Transverse colon (tissue), 4 donors: ENCODE results near the gene PEAK3. TPM values are rescaled to one million over a fixed set of nuclear protein-coding genes. Genes with fewer than 3 reads are reported as not detected.

ENCODE experiments used
- DNase-seq: peaks from one replicate; pipeline ENCODE4 v3.0.0-alpha.2; 2019
- H3K27ac ChIP-seq, 4 donors: fragments of 200-600 bp; sonication (generic); 2 replicates each; pipeline ENCODE4 v1.5.1; 2016 to 2018; ENCODE audit warnings: inconsistent platforms in 4 of 4
- H3K27me3 ChIP-seq: fragments of 200-600 bp; sonication (generic); 2 replicates; pipeline ENCODE4 v1.5.1; 2017; ENCODE audit warnings: inconsistent platforms
- H3K36me3 ChIP-seq, 4 donors: fragments of 200-600 bp; sonication (generic); 2 replicates each; pipeline ENCODE4 v1.5.1; 2017 to 2019; ENCODE audit warnings: inconsistent platforms in 4 of 4
- H3K4me1 ChIP-seq, 4 donors: fragments of 200-600 bp; sonication (generic); 2 replicates each; pipeline ENCODE4 v1.5.1; 2017 to 2020; ENCODE audit warnings: inconsistent platforms in 4 of 4
- H3K4me3 ChIP-seq, 4 donors: fragments of 200-600 bp; sonication (generic); 1 replicate in 1 of 4; 2 replicates in 3 of 4; pipeline versions ENCODE4 v1.5.1 to v1.6.1; 2017 to 2019; ENCODE audit warnings: inconsistent platforms in 4 of 4
- H3K9me3 ChIP-seq, 2 donors: fragments of 200-600 bp; sonication (generic); 2 replicates each; pipeline ENCODE4 v1.5.1; 2017 to 2019; ENCODE audit warnings: inconsistent platforms in 2 of 2
- CTCF ChIP-seq, 5 experiments: fragments of 200-600 bp in 3 of 5; fragments of 450-650 bp in 2 of 5; sonication (generic) in 3 of 5; IDR thresholded peaks; 1 replicate in 2 of 5; 2 replicates in 3 of 5; pipeline ENCODE4 v1.5.1; 2016 to 2017; ENCODE audit warnings: antibody characterized with exemption in 5 of 5, inconsistent platforms in 3 of 5, mild to moderate bottlenecking in 2 of 5, moderate library complexity in 1 of 5
- EP300 ChIP-seq: sonication (generic); formaldehyde crosslinking; IDR thresholded peaks from one replicate; pipeline ENCODE4 v1.6.1; 2017; ENCODE audit warnings: antibody characterized with exemption, low read depth
- POLR2A ChIP-seq: fragments of 450-650 bp; IDR thresholded peaks from one replicate; pipeline ENCODE4 v1.6.1; 2016; ENCODE audit warnings: antibody characterized with exemption, mild to moderate bottlenecking, moderate library complexity
- POLR2AphosphoS5 ChIP-seq, 3 donors: sonication (generic); formaldehyde crosslinking; IDR thresholded peaks; one replicate each; pipeline ENCODE4 v1.6.1; 2016; ENCODE audit warnings: antibody characterized with exemption in 3 of 3
- WGBS, 2 donors: methylation state at CpG; one replicate each; pipeline ENCODE4 v1.1.5; 2018; ENCODE audit warnings: low coverage in 1 of 2; 5-methylcytosine and 5-hydroxymethylcytosine counted together
- in situ Hi-C, 4 donors: fragments of 200-750 bp; cut with MboI; loops; one replicate each; pipeline versions ENCODE4 v1.15.0 to v1.15.1; 2017; ENCODE audit warnings: low sequenced_read_pairs in 3 of 4, low pct_ligation_motif_present in 1 of 4, low pct_unique_long_range_greater_than_20kb in 1 of 4
- intact Hi-C: fragments of 100-400 bp; cut with DNase I; formaldehyde crosslinking; loops from one replicate; pipeline ENCODE4 v1.15.1; 2023; ENCODE audit warnings: low total_unique reads
- total RNA-seq, 4 donors: library from RNA; depleted of rRNA; stranded (reverse); fragments of >200 nt; gene quantifications; one replicate each; pipeline ENCODE4 v1.1.0, GENCODE V29; 2016

PEAK3 gene
- total RNA-seq, 4 donors from 2014 or later = 0.27 to 1.1 (median 1.1) TPM; not detected in 1

DNA sequence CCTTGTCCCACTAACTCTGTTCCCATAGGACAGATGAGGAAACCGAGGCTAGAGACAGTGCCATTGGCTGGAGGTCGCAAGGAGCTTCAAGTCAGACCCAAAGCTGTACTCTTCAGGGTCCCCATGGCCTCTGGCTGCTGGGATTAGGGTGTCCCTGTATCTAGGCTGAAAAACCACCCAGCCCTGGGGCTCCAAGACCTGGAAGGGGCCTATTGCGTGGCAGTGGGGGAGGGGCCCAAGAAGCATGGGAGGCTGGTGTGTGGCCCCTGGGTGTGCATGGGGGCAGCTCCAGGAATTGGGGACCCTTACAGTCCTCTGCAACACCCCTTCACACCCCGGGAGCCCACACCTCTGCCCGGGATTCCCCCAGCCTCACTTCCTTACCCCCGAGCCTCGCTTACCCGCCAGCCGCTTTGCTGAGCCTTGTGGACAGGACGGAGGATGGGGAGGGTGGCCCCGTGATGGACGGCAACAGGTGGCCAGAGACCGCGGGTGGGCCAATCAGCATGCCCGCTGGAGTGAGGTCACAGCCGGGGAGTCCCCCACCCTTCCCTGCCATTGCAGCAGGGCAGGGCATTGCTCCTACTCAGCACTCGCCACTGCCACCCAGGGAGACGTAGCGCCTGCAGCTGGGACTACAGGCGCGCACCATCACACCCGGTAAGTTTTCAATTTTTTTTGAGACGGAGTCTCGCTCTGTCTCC, 25.8 kb downstream of the PEAK3 start, which contains the start of gene JSRP1:
TSS of gene JSRP1 (minus strand) at position 436 of the 704 bp plus-strand sequence. CDS start 1,103 bp downstream, outside the sequence.
- peaks cover 9 to 36% (median 31%) of the 10 kb centered on the region in 4 donors for H3K4me1 ChIP-seq
- intact Hi-C loops (no loop called here), in situ Hi-C loops (loop anchor here in 1 of 4 donors (25.0 kb wide), 1 partner anchor 94 kb away; the partner anchor contains the start of genes AP3D1 and DOT1L)
- no peaks in the 10 kb centered on the region for H3K36me3 ChIP-seq
- H3K27me3 ChIP-seq = peaks cover 34% of the 10 kb centered on the region
- DNase-seq = no peak
- TF ChIP-seq POLR2AphosphoS5 (IDR thresholded peaks at IDR 0.05) (no peak), EP300 (no peak), CTCF (IDR thresholded peaks at IDR 0.05) (no peak), POLR2A (no peak)
- no peak within 1 kb of the TSS for H3K4me3 ChIP-seq
- no peak within 1 kb of the TSS for H3K27ac ChIP-seq
- WGBS, 2 donors = 75% methylated on average over 24 of the region's 24 CpGs; no CpG with 5 or more reads in 1 of the 2 donors
- H3K9me3 ChIP-seq = no peaks in the 10 kb centered on the region

DNA sequence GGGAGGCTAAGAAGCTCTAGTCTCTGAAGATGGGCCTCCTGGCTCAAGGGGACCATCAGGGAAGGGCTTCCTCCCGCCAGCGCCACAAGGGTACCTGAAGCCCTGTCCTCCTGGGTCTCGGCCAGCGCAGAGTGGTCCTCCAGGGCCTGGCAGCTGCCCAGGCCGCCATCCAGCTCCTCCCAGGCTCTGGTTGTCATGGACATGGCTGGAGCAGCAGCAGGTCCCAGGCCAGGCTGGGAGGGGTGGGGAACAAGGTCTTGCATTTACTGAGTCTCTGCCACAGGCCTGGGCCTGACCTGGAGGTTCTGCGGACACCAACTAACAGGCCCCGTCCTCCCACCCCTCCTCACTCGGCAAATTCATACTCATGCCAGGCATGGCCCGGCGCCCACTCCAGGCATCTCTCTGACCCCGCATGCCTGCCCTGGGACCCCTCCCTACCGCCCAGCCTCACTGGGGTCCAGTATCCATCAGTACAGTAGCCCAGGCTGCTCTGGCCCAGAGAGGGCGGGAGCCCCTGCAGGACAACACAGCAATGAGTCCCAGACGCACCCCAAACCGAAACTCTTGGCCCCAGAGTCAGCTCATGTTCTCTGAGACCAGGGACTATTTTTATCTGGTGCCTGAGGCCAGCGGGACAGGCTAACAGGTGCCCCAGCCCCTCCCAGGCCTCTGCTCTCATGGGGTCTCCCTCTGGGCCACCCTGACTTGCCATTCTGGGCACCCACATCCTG, 26.7 kb downstream of the PEAK3 start:
- Histone ChIP-seq H3K9me3 (no peaks in the 10 kb centered on the region), H3K27me3 (peaks cover 42% of the 10 kb centered on the region), H3K36me3 (no peaks in the 10 kb centered on the region), H3K27ac (no peak overlapping the region), H3K4me1 (peaks cover 9 to 40% (median 38%) of the 10 kb centered on the region in 4 donors), H3K4me3 (no peak overlapping the region)
- DNase-seq = no peak
- TF ChIP-seq EP300 = no peak
- no peak for TF ChIP-seq CTCF (IDR thresholded peaks at IDR 0.05)
- no peak for TF ChIP-seq POLR2AphosphoS5 (IDR thresholded peaks at IDR 0.05)
- TF ChIP-seq POLR2A = no peak
- intact Hi-C loops (no loop called here), in situ Hi-C loops (loop anchor here in 1 of 4 donors (25.0 kb wide), 1 partner anchor 93 kb away; the partner anchor contains the start of genes AP3D1 and DOT1L)
- WGBS, 2 donors = 83 to 84% methylated on average over 2 to 7 of the region's 16 CpGs

GRCh38 chr19:2254064-2254872, 27.7 kb downstream of the PEAK3 start:
- in situ Hi-C loops = loop anchor here in 1 of 4 donors (25.0 kb wide), 1 partner anchor 92 kb away; the partner anchor contains the start of genes AP3D1 and DOT1L
- Histone ChIP-seq H3K27ac (no peak overlapping the region), H3K36me3 (no peaks in the 10 kb centered on the region), H3K4me3 (no peak overlapping the region), H3K4me1 (peaks cover 9 to 38% (median 38%) of the 10 kb centered on the region in 4 donors), H3K27me3 (peaks cover 53% of the 10 kb centered on the region), H3K9me3 (no peaks in the 10 kb centered on the region)
- TF ChIP-seq EP300 = no peak
- peak in 1 of 5 experiments; percentile 13 for TF ChIP-seq CTCF (IDR thresholded peaks at IDR 0.05)
- TF ChIP-seq POLR2AphosphoS5 (IDR thresholded peaks at IDR 0.05) = no peak
- TF ChIP-seq POLR2A = no peak
- 41 to 69% methylated on average over 9 to 20 of the region's 20 CpGs for WGBS, 2 donors
- intact Hi-C loops = no loop called here
- no peak for DNase-seq
